GM18519 (cell line): ENCODE results near the gene CAMLG.

Experiments used
- ATAC-seq: cut with Tn5 transposase; IDR thresholded peaks from one replicate; pipeline ENCODE4 v1.9.1; 2021; ENCODE audit warnings: mild to moderate bottlenecking, moderate library complexity; ENCODE audit not compliant: unreplicated experiment, low FRiP score

Gene CAMLG

DNA sequence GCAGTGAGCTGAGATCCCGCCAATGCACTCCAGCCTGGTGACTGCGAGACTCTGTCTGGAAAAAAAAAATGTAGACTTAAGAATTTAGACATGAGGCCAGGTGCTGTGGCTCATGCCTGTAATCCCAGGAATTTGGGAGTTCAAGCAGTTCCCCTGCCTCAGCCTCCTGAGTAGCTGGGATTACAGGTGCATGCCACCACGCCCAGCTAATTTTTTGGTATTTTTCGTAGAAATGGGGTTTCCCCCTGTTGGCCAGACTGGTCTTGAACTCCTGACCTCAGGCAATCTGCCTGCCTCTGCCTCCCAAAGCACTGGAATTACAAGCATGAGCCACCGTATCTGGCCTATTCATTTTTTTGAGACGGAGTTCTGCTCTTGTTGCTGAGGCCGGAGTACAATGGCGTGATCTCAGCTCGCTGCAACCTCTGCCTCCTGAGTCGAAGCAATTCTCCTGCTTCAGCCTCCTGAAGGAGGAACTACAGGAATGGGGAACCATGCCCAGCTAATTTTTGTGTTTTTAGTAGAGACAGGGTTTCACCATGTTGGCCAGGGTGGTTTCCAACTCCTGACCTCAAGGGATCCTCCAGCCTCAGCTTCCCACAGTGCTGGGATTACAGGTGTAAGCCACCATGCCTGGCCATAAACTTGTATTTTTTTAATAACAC lies 34.2 kb downstream of the CAMLG start:
- ATAC-seq: no peak

DNA sequence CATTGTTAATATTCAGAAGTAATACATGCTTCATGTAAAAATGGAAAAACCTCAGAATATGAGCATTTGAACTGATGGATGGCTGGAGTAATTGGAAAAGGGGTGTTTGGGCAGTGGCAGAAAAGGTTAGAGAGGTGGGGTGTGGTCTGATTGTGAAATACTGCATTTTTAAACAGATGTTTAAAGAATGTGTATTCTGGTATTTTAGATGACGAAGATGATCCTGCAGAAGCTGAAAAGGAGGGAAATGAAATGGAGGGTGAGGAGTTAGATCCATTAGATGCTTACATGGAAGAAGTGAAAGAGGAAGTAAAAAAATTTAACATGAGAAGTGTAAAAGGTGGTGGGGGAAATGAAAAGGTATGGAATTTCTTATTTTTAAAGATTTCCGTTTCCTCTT lies 39.0 kb downstream of the CAMLG start:
- ATAC-seq: no peak

DNA sequence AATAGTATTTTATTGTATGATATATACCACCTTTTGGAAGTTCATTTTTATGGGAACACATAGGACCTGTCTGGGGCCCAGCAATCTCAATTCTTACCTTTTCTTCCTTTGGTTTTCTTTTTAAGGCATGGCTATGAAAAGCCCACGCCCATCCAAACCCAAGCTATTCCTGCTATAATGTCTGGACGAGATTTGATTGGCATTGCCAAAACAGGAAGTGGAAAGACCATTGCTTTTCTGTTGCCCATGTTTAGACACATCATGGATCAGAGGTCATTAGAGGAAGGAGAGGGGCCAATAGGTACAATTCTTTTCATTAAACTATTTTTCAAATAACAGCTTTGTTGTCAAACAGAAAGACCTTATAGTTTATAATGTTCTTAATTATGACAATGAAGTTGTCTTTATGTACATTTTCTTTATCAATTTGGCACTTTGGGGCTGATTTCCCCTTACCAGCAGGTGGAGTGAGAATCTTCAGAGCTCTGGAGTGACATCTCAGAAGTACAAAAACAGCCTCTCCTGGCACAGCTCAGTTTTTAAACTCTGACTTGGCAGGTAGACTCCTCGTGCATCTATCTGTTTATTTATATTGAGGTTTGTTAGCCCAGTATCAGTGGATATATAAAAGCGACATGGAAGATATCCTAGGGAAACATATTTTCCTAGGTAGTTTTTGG lies 46.0 kb downstream of the CAMLG start:
- no peak for ATAC-seq

DNA sequence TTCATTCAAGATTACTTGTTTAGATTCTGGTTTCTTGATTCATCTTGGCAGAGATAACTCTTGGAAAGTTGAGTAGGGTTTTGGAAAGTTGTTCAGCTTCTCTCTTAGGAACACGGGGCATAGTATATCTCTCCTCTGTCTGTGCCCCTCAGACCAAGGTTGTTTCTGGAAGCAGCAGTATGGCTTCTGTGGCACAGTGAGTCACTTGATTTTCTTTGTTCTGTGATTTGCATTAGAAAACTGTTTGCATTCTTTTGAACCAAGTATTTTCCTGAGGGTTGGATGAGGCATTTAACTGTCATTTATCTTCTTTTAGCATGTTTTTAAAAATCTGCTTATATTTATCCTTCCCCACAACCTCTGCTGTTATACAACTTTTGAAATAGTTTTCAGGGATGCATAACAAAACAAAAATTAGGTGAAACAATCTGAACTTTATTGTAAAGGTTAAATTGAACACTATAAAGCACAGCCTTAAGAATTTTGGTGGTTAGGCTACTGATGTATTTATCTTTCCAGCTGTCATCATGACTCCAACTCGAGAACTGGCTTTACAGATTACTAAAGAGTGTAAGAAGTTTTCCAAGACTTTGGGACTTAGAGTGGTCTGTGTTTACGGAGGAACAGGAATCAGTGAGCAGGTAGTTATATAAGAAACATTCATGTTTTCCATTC lies 46.7 kb downstream of the CAMLG start:
- ATAC-seq: no peak

DNA sequence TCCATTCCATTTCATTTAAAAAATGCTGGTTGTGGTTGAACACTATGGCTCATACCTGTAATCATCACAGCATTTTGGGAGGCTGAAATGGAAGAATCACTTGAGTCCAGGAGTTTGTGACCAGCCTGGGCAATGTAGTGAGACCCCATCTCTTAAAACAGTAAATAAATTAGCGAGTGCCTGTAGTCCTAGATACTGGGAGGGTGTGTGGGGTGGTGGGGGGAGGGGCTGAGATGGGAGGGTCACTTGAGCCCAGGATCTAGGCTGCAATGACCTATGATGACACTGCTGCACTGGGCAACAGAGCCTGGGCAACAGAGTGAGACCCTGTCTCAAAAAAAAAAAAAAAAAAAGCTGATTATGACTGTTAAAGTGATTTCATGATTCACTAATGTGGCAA lies 49.3 kb downstream of the CAMLG start:
- ATAC-seq: no peak

DNA sequence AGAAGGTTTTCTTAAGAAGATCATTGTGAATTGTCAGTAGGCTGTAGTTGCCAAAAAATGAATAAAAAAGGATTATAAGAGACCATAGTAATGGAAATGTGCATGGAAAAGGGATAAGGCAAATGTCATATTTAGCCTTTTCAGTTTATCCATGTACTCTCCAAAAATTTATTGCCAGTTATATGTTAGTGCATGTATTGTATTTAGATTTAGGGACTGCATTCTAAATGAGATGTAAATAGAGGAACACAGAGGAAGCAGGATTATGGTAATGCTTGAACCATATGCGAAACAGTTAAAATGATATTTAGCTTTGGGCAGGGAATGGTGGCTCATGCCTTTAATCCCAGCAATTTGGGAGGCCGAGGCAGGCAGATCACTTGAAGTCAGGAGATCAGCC lies 53.2 kb downstream of the CAMLG start:
- no peak for ATAC-seq

DNA sequence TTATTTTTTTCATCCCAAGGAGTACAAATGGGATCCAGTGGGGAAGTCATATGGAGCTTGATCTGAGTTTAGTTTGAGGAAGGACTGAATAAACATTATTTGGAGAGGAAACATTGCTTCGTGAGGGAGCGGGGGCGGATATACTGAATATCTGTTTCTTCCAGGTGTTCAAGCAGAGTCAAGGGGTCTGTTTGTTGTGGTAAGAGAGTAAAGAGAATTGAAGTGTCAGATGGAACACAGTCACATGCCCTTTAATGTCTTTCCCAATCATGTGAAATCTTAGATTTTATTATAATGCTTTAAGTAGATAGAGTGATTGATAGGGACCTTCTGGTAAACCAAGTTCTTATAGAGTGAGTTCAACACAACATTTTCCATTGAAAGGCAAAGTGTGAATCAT lies 53.9 kb downstream of the CAMLG start:
- no peak for ATAC-seq

DNA sequence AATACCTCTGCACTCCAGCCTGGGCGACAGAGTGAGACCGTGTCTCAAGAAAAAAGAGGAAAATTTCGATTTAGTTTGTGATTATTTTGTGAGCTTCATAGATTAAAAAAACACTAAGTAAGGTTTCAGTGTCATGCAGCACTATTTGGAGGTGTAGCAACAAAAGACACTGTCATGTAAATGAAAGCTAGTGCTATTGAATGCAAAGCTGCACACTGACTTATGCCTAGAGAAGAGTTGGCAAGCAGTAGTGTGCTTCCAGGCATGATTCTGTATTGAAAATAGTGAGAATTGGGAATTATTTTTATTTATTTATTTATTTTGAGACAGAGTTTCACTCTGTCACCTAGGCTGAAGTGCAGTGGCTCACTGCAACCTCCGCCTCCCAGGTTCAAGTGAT lies 54.8 kb downstream of the CAMLG start:
- no peak for ATAC-seq

DNA sequence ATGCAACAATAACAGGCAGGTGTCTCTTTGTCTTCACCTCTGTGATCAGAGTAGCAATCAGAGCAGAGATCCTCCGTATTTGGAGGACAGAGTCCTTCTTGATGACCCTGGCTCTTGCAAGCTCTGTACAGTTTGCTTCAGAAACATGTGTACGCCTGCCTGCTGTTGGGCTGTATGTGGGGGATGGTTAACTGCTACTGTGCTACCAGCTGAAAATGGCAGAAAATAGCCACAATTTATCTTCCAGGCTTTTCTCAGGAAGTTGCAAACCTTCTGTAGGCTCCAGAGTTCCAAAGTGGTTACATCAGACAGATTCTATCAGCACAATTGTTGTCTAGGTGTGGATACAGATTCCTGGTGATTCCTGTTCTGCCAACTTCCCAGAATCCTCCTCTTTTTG lies 55.7 kb downstream of the CAMLG start:
- ATAC-seq: no peak

DNA sequence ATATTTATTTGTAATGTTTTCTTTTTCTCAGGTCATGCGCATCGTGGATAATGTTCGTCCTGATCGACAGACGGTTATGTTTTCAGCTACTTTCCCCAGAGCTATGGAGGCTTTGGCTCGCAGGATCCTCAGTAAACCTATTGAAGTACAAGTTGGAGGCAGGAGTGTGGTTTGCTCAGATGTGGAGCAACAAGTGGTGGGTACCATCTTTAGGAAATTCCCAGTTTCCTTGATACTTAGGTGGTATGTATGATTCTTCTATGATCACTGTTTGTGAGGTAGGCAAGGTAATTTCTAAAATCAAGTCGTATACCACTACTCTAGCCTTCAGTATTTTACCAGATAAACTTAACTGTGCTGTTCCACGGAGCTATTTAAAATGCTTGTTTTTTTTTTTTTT lies 56.5 kb downstream of the CAMLG start:
- ATAC-seq: no peak

DNA sequence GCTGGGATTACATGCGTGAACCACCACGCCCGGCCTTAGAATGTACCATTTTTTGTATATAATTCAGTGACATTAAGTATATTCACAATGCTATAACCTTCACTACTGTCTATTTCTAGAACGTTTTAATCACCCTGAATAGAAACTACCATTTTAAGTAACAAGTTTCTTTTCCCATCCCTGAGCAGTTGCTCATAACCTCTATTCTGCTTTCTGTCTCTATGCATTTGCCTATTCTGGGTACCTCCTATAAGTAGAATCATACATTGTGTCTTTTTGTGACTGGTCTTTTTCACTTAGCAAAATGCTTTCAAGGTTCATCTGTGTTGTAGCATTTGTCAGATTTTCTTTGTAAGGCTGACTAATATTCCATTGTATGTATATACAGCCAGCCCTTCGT lies 60.1 kb downstream of the CAMLG start:
- ATAC-seq: peak; percentile 44
